ENCODE results near the gene ITPR3.

Gene ITPR3

GRCh38 chr6:33723371-33724085 is 102.4 kb downstream of the ITPR3 start:
- DNase-seq, result no peak

- no peak for DNase-seq
These were observed 103.2 kb downstream of the ITPR3 start for GRCh38 chr6:33724102-33725023.

DNA sequence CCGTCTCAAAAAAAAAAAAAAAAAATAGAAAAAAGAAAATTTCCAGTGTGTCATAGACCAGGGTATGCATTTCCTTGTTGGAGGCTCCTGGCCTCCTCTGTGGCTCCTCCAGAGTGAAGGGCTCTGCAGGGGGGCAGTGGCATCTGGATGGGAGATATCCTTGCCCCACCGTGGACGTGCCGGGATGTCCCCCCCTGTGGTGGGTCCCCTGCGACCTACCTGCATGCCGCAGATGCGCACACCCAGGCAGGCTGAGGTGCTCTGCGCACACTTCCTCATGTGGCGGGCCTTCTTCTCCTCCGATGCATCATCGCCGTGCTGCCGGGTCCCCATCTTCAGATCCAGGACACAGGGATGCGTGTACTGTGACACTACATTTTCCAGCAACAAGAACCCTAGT is 104.1 kb downstream of the ITPR3 start:
- no peak for DNase-seq

DNA sequence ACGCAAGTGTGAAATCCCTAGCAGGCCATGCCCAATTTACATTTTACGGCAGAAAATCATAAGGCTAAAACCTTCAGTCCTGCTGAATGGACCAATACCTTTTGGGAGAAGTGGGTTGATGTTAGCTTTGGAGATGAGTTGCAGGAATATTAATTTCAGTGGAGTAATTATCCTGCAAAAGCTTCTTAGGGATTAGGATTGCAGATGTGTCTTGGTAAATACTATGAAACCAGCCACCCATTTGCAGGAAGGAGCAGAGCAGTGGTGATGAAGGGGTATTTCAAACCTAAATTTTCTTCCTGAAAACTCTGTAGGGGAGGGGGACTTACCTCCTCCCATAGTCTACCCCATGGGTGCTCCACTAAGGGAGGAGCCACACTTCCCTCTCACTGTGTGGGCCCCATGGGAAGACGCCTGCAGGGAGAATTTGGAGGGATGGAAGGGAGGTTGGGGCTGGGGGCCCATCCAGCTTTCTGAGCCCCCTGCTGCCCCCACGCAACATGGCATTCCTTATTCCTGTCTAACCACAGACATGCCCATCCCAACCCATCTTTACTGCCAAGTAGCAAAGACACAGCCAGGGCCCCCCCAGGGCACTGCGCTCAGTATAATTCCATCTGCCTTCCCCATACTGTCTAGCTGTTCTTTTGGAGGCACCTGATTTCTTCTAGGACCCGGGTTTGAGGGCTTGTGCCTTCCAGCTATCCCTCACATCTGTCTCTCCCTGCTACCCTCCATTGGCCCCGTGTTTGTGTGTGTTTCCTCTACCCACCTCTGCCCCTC is 105.0 kb downstream of the ITPR3 start:
- no peak for DNase-seq

DNA sequence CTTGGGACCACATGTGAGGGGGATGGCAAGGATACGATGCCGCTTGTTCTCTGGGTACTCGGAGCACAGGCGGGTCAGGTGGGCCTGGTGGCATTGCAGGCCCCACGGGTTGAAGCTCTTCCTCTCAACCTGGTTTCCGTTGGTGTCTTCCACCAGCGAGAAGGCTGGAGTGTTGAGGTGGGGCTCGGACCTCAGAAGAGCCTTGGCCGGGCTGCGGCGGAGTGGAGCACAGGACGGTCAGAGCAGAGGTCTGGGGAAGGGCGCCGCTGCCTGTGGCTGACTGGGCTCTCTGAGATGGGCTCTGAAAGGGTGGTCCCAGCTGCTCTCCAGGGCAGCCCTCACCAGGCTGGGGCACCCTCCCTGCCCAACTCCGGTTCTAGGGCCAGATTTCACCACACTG is 105.6 kb downstream of the ITPR3 start:
- no peak for DNase-seq

- no peak for DNase-seq
These were observed 106.0 kb downstream of the ITPR3 start for GRCh38 chr6:33727126-33727525.

DNA sequence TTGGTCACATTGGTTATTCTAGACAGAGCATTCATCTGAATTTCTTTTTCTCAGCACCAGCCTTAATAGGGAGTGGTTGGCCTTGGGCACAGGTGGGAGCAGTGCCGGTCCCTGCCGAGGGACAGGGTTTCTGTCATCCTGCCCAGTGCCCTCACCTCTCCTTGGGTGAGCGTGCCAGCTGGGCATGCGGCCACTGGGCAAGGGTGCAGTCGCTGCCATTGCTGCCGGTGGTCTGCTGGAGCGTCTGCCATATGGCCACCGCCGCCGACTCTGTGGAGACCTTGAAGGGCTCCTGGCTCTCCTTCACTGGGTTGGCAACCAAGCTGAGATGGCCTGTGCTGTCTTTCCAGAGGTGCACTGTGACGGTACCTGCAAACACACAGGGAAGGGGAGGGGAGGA is 106.8 kb downstream of the ITPR3 start:
- DNase-seq, result no peak

DNA sequence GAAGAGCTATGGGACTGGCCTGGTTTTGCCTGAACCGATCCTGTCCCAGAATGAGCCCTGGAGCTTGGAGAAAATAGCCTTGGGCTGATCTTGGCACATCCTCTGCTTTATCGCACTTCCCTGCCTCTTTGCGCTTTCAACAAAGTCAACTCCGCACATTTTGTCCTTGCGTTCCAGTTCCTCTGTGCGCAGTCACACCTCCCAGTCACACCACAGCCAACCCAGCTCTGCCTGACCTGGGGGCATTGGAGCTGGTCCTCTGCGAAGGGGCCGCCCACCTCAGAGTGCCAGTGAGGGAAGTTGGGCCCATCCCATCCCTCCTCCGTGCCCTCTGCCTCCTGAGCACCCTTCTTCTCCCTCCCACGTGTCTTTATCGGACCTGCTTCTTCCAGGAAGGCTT is 107.3 kb downstream of the ITPR3 start:
- DNase-seq, result no peak

GRCh38 chr6:33729059-33729458 is 107.9 kb downstream of the ITPR3 start:
- DNase-seq, result no peak

DNA sequence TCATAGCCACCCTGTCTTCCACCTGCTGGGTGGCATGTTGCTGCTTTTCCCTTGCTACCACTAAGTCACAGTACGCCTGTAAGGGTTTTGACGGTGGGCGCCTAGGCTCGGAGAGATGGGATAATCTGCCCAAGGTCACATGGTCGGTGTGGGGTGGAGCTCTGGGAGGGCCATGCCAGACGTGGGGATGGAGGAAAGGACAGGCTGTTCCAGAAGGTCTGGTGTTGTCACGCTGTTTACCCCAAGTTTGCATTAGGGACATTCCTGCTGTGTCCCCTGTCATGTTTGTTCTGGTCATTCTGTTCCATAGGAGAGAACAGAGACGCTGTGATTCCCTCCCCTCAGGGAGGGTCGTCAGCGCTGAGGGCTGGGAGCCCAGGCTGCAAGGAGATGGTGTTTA is 109.5 kb downstream of the ITPR3 start:
- no peak for DNase-seq

DNA sequence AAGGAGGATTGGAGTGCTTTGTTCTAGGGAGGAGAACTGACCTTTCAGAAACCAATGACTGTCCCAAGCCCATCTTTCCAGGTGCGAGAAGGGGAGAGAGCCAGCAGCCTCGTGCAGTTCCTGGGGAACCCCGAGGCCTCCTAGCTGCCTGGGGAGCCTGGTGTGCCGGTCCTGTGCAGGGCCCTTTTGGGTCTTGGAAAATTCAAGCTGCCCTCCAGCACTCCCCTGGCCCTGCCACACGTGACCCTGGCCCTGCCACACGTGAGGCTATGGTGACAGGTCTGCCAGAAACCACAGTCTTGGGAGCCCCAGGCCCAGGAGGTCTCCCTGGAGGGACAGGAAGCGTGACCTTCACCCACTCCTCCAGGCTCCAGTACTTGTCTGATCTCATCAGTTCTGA is 109.9 kb downstream of the ITPR3 start:
- no peak for DNase-seq

DNA sequence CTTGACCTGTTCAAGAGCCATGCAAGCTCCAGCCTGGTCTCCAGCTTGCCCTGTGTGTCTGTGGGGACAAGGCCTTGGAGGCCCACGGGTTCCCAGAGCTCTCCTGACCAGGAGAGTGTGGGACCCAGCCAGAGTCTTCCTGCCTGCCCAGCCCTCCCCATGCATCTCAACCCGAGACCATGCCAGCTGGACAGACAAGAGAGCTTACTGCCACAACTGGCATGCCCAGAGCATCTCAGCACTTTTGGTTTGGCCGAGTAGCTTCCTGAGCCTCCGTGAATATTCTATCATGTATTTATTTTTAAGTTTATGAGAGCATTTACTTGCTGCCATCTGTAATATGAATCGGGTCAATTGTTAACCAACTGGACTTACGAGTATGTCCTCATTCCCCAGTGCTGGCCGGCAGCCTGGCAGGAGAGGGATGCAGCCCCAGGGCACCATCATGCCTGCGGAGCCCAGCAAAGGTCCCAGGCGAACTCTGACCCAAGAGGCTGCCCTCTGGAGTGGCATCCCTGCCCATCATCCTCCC is 110.7 kb downstream of the ITPR3 start:
- no peak for DNase-seq

GRCh38 chr6:33732385-33732784 is 111.3 kb downstream of the ITPR3 start:
- no peak for DNase-seq

- DNase-seq, result no peak
These were observed 111.9 kb downstream of the ITPR3 start for GRCh38 chr6:33732817-33733708.

- DNase-seq, result no peak
These were observed 112.5 kb downstream of the ITPR3 start for GRCh38 chr6:33733709-33734007.

DNA sequence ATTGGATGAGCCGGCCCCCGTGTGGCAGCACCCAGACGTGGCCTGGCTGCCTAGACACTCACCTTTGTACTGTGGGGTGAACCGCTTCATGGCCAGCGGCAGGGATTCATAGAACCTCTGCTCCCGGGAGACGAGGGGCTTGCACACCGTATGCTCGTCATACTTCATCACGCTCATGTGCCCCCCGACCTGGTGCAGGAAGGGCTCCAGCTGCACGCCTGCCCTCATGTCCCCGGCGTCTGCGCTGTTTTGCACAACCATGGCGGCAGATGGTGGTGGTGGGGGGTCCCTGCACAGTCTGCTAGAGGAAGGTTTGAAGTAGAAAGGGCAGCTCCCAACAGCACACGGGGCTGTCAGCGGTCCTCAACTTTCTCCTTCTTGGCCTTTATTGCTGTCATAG is 114.1 kb downstream of the ITPR3 start:
- no peak for DNase-seq

GRCh38 chr6:33737267-33738026 is 116.3 kb downstream of the ITPR3 start:
- DNase-seq, result no peak

- no peak for DNase-seq
These were observed 117.0 kb downstream of the ITPR3 start for GRCh38 chr6:33738153-33738552.

- no peak for DNase-seq
These were observed 117.8 kb downstream of the ITPR3 start for GRCh38 chr6:33738879-33739278.

GRCh38 chr6:33739571-33739970 is 118.4 kb downstream of the ITPR3 start:
- no peak for DNase-seq

DNA sequence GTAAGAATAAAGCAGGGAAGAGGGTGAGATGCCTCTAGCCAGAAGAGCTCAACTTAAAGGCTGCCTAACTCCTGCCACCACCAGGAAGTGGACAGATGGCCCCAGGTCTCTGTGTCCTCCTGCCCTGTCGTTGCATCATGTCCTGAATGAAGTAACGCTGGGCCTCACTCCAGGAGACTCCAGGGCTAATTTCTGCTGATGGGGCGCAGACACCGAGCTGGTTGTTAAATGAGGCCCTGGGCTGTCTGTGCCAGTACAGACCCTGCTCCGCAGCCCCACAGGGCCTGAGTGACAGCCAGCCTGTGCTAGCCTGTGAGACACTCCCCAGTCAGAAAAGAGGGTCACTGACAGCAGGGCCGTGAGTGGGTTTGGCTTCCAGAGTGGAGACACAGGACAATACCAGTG is 119.1 kb downstream of the ITPR3 start:
- DNase-seq, result no peak

DNA sequence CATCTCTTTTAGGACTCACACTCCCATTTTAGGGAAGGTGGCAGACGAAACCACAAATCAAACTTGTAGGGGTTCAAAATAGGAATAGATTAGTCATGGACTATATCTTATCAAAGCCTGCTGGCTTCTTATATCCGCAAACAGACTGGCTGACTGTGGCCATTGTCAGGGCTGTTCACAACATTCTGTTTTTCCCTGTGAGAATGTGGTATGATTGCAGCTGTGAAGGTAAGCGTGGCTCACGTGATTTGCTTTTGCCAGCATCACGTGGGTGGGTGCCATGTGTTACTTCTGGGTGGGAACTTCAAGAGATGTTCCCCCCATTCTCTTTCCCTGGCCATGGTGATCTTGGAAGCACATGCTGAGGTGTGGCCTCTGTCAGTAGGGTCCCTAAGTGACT is 119.7 kb downstream of the ITPR3 start:
- DNase-seq, result no peak

All from DMS79 (cell line).